ENCODE measurements around the gene ENOX1. TPM values are rescaled to one million over a fixed set of nuclear protein-coding genes. Genes with fewer than 3 reads are reported as not detected.

ENOX1 gene
- total RNA-seq, 1 donor from 2014 or later: 2.0 TPM

DNA sequence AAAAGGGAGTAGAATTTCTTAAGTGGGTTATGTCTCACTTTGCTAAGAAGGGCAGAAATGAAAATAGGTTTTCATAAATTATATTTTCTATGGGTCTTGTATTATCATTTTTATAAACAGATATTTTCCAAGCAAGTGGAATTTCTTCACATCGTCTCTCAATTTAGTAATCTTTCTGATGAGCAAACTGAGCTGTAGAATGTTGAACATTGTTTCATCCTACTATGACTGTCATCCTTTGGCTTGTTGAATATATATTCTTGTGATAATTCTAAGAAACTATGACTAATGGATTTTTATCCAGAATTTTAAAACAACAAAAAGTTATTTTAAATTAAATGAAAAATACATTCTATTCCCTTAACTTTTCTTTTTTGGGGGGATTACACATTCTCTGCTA lies 313.8 kb downstream of the ENOX1 start:
- no peak for DNase-seq (ENCODE audit: low spot score)
- H3K27me3 Mint-ChIP-seq (ENCODE audit: low read depth): no peaks in the 10 kb centered on the region
- peaks cover 48% of the 10 kb centered on the region for H3K4me1 Mint-ChIP-seq (ENCODE audit: low read depth)
- H3K36me3 Mint-ChIP-seq (ENCODE audit: low read depth): no peaks in the 10 kb centered on the region
- peak overlapping the region; percentile 6 for H3K27ac Mint-ChIP-seq (ENCODE audit: unreplicated experiment)
- H3K9me3 Mint-ChIP-seq (ENCODE audit: low read depth): no peaks in the 10 kb centered on the region
- TF ChIP-seq, protein P1, sequence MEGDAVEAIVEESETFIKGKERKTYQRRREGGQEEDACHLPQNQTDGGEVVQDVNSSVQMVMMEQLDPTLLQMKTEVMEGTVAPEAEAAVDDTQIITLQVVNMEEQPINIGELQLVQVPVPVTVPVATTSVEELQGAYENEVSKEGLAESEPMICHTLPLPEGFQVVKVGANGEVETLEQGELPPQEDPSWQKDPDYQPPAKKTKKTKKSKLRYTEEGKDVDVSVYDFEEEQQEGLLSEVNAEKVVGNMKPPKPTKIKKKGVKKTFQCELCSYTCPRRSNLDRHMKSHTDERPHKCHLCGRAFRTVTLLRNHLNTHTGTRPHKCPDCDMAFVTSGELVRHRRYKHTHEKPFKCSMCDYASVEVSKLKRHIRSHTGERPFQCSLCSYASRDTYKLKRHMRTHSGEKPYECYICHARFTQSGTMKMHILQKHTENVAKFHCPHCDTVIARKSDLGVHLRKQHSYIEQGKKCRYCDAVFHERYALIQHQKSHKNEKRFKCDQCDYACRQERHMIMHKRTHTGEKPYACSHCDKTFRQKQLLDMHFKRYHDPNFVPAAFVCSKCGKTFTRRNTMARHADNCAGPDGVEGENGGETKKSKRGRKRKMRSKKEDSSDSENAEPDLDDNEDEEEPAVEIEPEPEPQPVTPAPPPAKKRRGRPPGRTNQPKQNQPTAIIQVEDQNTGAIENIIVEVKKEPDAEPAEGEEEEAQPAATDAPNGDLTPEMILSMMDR (IDR thresholded peaks at IDR 0.05): no peak
- no peak overlapping the region for H3K4me3 Mint-ChIP-seq (ENCODE audit: unreplicated experiment)

DNA sequence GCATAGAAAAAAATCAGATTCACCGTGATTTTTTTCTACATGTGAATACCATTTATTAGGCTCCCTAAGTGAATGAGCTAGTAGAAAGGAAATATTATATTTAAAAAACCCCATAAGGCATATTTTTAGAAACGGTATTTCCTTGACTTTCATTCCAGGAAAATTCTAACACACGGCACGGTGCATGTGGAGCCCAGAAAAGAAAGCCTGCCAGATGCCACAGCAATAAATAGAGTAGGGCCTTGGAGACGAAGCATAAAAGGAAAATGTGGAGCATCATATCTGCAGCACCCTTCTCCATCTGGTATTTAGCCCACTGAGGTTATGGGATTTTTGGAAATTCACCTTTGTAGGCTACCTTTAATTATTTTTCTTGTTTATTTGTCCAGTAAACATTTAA lies 314.4 kb downstream of the ENOX1 start:
- H3K27me3 Mint-ChIP-seq (ENCODE audit: low read depth): no peaks in the 10 kb centered on the region
- peaks cover 41% of the 10 kb centered on the region for H3K4me1 Mint-ChIP-seq (ENCODE audit: low read depth)
- H3K9me3 Mint-ChIP-seq (ENCODE audit: low read depth): no peaks in the 10 kb centered on the region
- no peak overlapping the region for H3K4me3 Mint-ChIP-seq (ENCODE audit: unreplicated experiment)
- no peak for DNase-seq (ENCODE audit: low spot score)
- H3K27ac Mint-ChIP-seq (ENCODE audit: unreplicated experiment): peak overlapping the region; percentile 6
- TF ChIP-seq, protein P1 (IDR thresholded peaks at IDR 0.05): no peak
- H3K36me3 Mint-ChIP-seq (ENCODE audit: low read depth): no peaks in the 10 kb centered on the region

DNA sequence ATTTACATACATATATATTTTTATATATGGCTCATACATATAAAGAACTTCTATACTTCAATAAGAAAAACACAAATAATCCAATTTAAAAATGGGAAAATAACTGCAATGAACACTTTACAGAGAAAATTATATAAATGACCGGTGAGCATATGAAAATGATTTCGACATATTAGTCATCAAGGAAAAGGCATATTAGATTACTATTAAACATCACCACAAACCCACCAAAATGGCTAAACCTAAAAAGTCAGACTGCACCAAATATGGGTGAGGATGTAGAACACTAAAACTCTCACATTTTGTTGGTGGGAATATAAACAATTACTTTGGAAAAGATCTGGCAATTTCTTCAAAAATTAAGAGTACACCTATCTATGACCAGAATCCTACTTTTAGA lies 316.2 kb downstream of the ENOX1 start:
- TF ChIP-seq, protein P1 (IDR thresholded peaks at IDR 0.05): no peak
- Mint-ChIP-seq H3K36me3 (ENCODE audit: low read depth) (no peaks in the 10 kb centered on the region), H3K27ac (ENCODE audit: unreplicated experiment) (no peak overlapping the region), H3K27me3 (ENCODE audit: low read depth) (no peaks in the 10 kb centered on the region), H3K4me3 (ENCODE audit: unreplicated experiment) (no peak overlapping the region), H3K9me3 (ENCODE audit: low read depth) (no peaks in the 10 kb centered on the region), H3K4me1 (ENCODE audit: low read depth) (peaks cover 38% of the 10 kb centered on the region)
- no peak for DNase-seq (ENCODE audit: low spot score)

DNA sequence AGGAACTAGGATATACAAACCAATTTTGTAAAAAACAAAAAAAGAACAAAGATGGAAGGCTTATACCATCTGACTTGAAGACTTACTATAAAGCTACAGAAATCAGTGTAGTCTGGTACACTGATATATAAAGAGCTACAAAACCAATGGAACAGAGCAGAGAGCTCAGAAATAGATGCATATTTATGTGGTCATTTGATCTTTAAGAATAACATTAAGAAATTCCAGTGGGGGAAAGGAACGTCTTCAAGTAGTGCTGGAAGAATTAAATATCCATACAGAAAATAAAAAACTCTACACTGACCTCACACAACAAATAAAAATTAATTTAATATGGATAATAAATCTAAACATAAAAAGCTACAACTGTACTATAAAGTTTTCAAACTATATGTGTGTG lies 317.0 kb downstream of the ENOX1 start:
- no peak for DNase-seq (ENCODE audit: low spot score)

DNA sequence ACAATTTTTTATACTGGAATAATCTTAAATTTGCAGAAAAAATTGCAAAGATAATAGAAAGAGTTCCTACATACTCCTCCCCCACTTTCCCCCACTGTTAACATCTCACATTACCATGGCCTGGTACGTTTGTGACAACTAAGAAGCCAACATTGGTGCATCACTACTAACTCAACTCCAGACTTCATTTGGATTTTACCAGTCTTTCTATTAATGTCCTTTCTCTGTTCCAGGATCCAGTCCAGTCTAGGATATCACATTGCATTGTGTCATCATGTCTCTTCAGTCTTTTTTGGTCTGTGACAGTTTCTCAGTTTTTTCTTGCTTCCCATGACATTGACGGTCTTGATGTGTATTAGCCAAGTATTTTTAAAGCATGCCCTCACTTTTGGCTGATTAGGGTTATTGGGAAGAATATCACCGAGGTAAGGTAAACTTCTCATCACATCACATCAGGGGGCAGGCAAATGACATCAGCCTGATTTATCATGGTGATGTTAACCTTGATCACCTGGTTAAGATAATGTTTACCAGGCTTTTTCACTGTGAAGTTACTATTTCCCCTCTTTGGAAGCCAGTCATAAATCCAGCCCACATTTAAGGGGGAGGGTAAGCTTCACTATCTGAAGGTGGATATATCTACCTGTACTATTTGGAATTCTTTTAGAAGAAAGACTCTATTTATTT lies 322.1 kb downstream of the ENOX1 start:
- Mint-ChIP-seq H3K36me3 (ENCODE audit: low read depth) (no peaks in the 10 kb centered on the region), H3K27ac (ENCODE audit: unreplicated experiment) (no peak overlapping the region), H3K9me3 (ENCODE audit: low read depth) (no peaks in the 10 kb centered on the region), H3K4me3 (ENCODE audit: unreplicated experiment) (no peak overlapping the region), H3K27me3 (ENCODE audit: low read depth) (no peaks in the 10 kb centered on the region), H3K4me1 (ENCODE audit: low read depth) (peaks cover 11% of the 10 kb centered on the region)
- no peak for DNase-seq (ENCODE audit: low spot score)
- TF ChIP-seq, protein P1 (IDR thresholded peaks at IDR 0.05): no peak

More for the DNA sequence above, 317.0 kb downstream of the ENOX1 start:
- Mint-ChIP-seq H3K4me3 (ENCODE audit: unreplicated experiment) (no peak overlapping the region), H3K36me3 (ENCODE audit: low read depth) (no peaks in the 10 kb centered on the region), H3K27ac (ENCODE audit: unreplicated experiment) (no peak overlapping the region), H3K4me1 (ENCODE audit: low read depth) (peaks cover 43% of the 10 kb centered on the region), H3K27me3 (ENCODE audit: low read depth) (no peaks in the 10 kb centered on the region), H3K9me3 (ENCODE audit: low read depth) (no peaks in the 10 kb centered on the region)
- TF ChIP-seq, protein P1 (IDR thresholded peaks at IDR 0.05): no peak
